ENCODE measurements around the gene FXYD6.
"Not testable (repeated sequence)": the region's sequence is repeated elsewhere in the genome, so short reads cannot be mapped to it uniquely, and the experiment has no call there.

FXYD6 gene

GRCh38 chr11:117876341-117877119 lies at the start of gene FXYD6:
Gene FXYD6, minus strand, starts transcription at chr11:117876658. Its CDS starts 33,882 bp downstream, at chr11:117842776.
- peak; percentile 58 for DNase-seq

GRCh38 chr11:117926166-117926565 lies 49.7 kb upstream of the FXYD6 start:
- not testable (repeated sequence) for DNase-seq

- no peak for DNase-seq
These were observed 48.9 kb upstream of the FXYD6 start for GRCh38 chr11:117925198-117925925.

- DNase-seq = no peak
These were observed 48.2 kb upstream of the FXYD6 start for GRCh38 chr11:117924631-117925170.

GRCh38 chr11:117923773-117924172 lies 47.3 kb upstream of the FXYD6 start:
- no peak for DNase-seq

- DNase-seq = no peak
These were observed 46.8 kb upstream of the FXYD6 start for GRCh38 chr11:117923275-117923674.

- no peak for DNase-seq
These were observed 45.4 kb upstream of the FXYD6 start for GRCh38 chr11:117921893-117922292.

- no peak for DNase-seq
These were observed 45.0 kb upstream of the FXYD6 start for GRCh38 chr11:117921456-117921855.

- DNase-seq = no peak
These were observed 43.3 kb upstream of the FXYD6 start for GRCh38 chr11:117919781-117920221.

GRCh38 chr11:117919341-117919740 lies 42.9 kb upstream of the FXYD6 start:
- DNase-seq = no peak

GRCh38 chr11:117918366-117919255 lies 42.2 kb upstream of the FXYD6 start:
- peak; percentile 36 for DNase-seq

GRCh38 chr11:117917591-117918151 lies 41.2 kb upstream of the FXYD6 start:
- DNase-seq = peak; percentile 42

- DNase-seq = peak; percentile 35
These were observed 40.5 kb upstream of the FXYD6 start for GRCh38 chr11:117916956-117917355.

- DNase-seq = no peak
These were observed 39.3 kb upstream of the FXYD6 start for GRCh38 chr11:117915672-117916235.

- DNase-seq = no peak
These were observed 38.6 kb upstream of the FXYD6 start for GRCh38 chr11:117914991-117915618.

- DNase-seq = peak; percentile 38
These were observed 37.9 kb upstream of the FXYD6 start for GRCh38 chr11:117914398-117914761.

- DNase-seq = peak; percentile 28
These were observed 37.4 kb upstream of the FXYD6 start for GRCh38 chr11:117913736-117914397.

GRCh38 chr11:117912497-117912896 lies 36.0 kb upstream of the FXYD6 start:
- no peak for DNase-seq

GRCh38 chr11:117911694-117912093 lies 35.2 kb upstream of the FXYD6 start:
- DNase-seq = peak; percentile 26

- DNase-seq = peak; percentile 35
These were observed 34.6 kb upstream of the FXYD6 start for GRCh38 chr11:117910941-117911655.
